DND-41 (cell line): ENCODE data around the gene XCL1.

ENCODE experiments used
- ATAC-seq: fragments of 200-7000 bp; cut with Tn5 transposase; 3 replicates; pipeline ENCODE4 v1.9.1; 2021; ENCODE audit warnings: low read depth; ENCODE audit not compliant: insufficient read depth
- DNase-seq: peaks from one replicate; pipeline ENCODE4 v3.0.0-alpha.2; 2020
- H2AFZ ChIP-seq: 2 replicates; pipeline ENCODE4 v1.6.0; 2012; ENCODE audit warnings: low read depth, low read length
- H3K27ac ChIP-seq: 2 replicates; pipeline ENCODE4 v1.5.1; 2012; ENCODE audit warnings: low read length, inconsistent platforms
- H3K27me3 ChIP-seq: fragments of 200-600 bp; sonication (generic); 2 replicates; pipeline ENCODE4 v1.6.0; 2012; ENCODE audit warnings: low read length, mild to moderate bottlenecking, inconsistent platforms; ENCODE audit not compliant: insufficient read depth, poor library complexity
- H3K36me3 ChIP-seq: 2 replicates; pipeline ENCODE4 v1.5.1; 2012; ENCODE audit warnings: low read length, inconsistent platforms; ENCODE audit not compliant: insufficient read depth
- H3K4me1 ChIP-seq: 2 replicates; pipeline ENCODE4 v1.5.1; 2012; ENCODE audit warnings: mild to moderate bottlenecking, low read length; ENCODE audit not compliant: insufficient read depth
- H3K4me2 ChIP-seq: 2 replicates; pipeline ENCODE4 v1.6.0; 2012; ENCODE audit warnings: mild to moderate bottlenecking, moderate library complexity, low read length, inconsistent platforms; ENCODE audit not compliant: insufficient read depth
- H3K4me3 ChIP-seq, 2 experiments: fragments of 200-600 bp in 1 of 2; shearing (Covaris generic) in 1 of 2; 2 replicates each; pipeline ENCODE4 v1.5.1; 2012 to 2016; ENCODE audit warnings: inconsistent platforms in 2 of 2, low read length in 2 of 2, mild to moderate bottlenecking in 2 of 2, low read depth in 1 of 2, moderate library complexity in 1 of 2
- H3K79me2 ChIP-seq: 2 replicates; pipeline ENCODE4 v1.6.0; 2012; ENCODE audit warnings: low read length, inconsistent platforms; ENCODE audit not compliant: insufficient read depth
- H3K9ac ChIP-seq: 2 replicates; pipeline ENCODE4 v1.6.0; 2012; ENCODE audit warnings: low read depth, mild to moderate bottlenecking, inconsistent platforms, low read length, moderate library complexity
- H3K9me3 ChIP-seq: 2 replicates; pipeline ENCODE4 v1.5.1; 2012; ENCODE audit warnings: low read length, moderate library complexity, mild to moderate bottlenecking, inconsistent platforms; ENCODE audit not compliant: insufficient read depth, severe bottlenecking
- H4K20me1 ChIP-seq: 2 replicates; pipeline ENCODE4 v1.6.0; 2012; ENCODE audit warnings: low read length; ENCODE audit not compliant: insufficient read depth
- CTCF ChIP-seq: IDR thresholded peaks from 2 replicates; pipeline ENCODE4 v1.5.1; 2012; ENCODE audit warnings: borderline replicate concordance, low read length, moderate library complexity, mild to moderate bottlenecking; ENCODE audit not compliant: poor library complexity, severe bottlenecking; ENCODE audit errors: extremely low read depth
- EZH2 ChIP-seq: IDR thresholded peaks from 3 replicates; pipeline ENCODE4 v1.6.1; 2012; ENCODE audit warnings: borderline replicate concordance, low read depth, mild to moderate bottlenecking, moderate library complexity, low read length, inconsistent platforms; ENCODE audit not compliant: severe bottlenecking

XCL1 gene

GRCh38 chr1:168598892-168599291 is 22.5 kb downstream of the XCL1 start:
- no peaks in the 10 kb centered on the region for H3K79me2 ChIP-seq
- H3K4me1 ChIP-seq = no peaks in the 10 kb centered on the region
- H3K9ac ChIP-seq = no peak overlapping the region
- H3K4me3 ChIP-seq = no peak overlapping the region
- TF ChIP-seq EZH2 = no peak
- no peak for TF ChIP-seq CTCF
- H3K36me3 ChIP-seq = no peaks in the 10 kb centered on the region
- ATAC-seq (no peak), DNase-seq (no peak)
- H3K27ac ChIP-seq = no peak overlapping the region
- H2AFZ ChIP-seq = no peak overlapping the region
- no peak overlapping the region for H3K4me2 ChIP-seq
- no peaks in the 10 kb centered on the region for H3K9me3 ChIP-seq
- no peaks in the 10 kb centered on the region for H4K20me1 ChIP-seq
- no peaks in the 10 kb centered on the region for H3K27me3 ChIP-seq

- Histone ChIP-seq H3K4me1 (no peaks in the 10 kb centered on the region), H2AFZ (no peak overlapping the region), H3K36me3 (no peaks in the 10 kb centered on the region), H3K79me2 (no peaks in the 10 kb centered on the region), H3K4me2 (no peak overlapping the region), H3K27ac (no peak overlapping the region), H4K20me1 (no peaks in the 10 kb centered on the region), H3K27me3 (no peaks in the 10 kb centered on the region), H3K9me3 (no peaks in the 10 kb centered on the region), H3K4me3 (no peak overlapping the region), H3K9ac (no peak overlapping the region)
- TF ChIP-seq CTCF (no peak), EZH2 (no peak)
- DNase-seq (no peak), ATAC-seq (no peak)
These were observed 23.2 kb downstream of the XCL1 start for GRCh38 chr1:168599641-168600040.

- Histone ChIP-seq H3K9ac (no peak overlapping the region), H3K36me3 (no peaks in the 10 kb centered on the region), H3K4me3 (no peak overlapping the region), H4K20me1 (no peaks in the 10 kb centered on the region), H3K79me2 (no peaks in the 10 kb centered on the region), H3K27me3 (no peaks in the 10 kb centered on the region), H3K4me1 (no peaks in the 10 kb centered on the region), H2AFZ (no peak overlapping the region), H3K27ac (no peak overlapping the region), H3K4me2 (no peak overlapping the region), H3K9me3 (no peaks in the 10 kb centered on the region)
- ATAC-seq = no peak
- no peak for DNase-seq
- TF ChIP-seq CTCF (no peak), EZH2 (no peak)
These were observed 24.6 kb downstream of the XCL1 start for GRCh38 chr1:168601051-168601450.
